GM12878 (cell line): ENCODE measurements around the gene CFAP97. TPM values are rescaled to one million over a fixed set of nuclear protein-coding genes. Genes with fewer than 3 reads are reported as not detected.

ENCODE experiments used
- ATF2 ChIP-seq: IDR thresholded peaks from 2 replicates; pipeline ENCODE4 v1.6.1; 2012; ENCODE audit warnings: low read length, inconsistent platforms
- CHD1 ChIP-seq: IDR thresholded peaks from 2 replicates; pipeline ENCODE4 v1.6.1; 2012; ENCODE audit warnings: low read depth, low read length, improper control_type of control experiment
- CTCF ChIP-seq, 3 experiments: IDR thresholded peaks in 2 of 3; conservative IDR thresholded peaks in 1 of 3; 2 replicates each; pipeline ENCODE4 v1.5.1; 2011; ENCODE audit warnings: low read depth in 3 of 3, low read length in 3 of 3, mild to moderate bottlenecking in 3 of 3, control low read depth in 2 of 3, moderate library complexity in 2 of 3, inconsistent platforms in 1 of 3, mixed read lengths in 1 of 3; ENCODE audit not compliant: control insufficient read depth in 2 of 3, insufficient read depth in 1 of 3; ENCODE audit errors: extremely low read depth in 1 of 3
- CUX1 ChIP-seq: IDR thresholded peaks from 2 replicates; pipeline ENCODE4 v1.6.1; 2012; ENCODE audit warnings: improper control_type of control experiment, low read depth, low read length; ENCODE audit not compliant: insufficient replicate concordance
- HDAC2 ChIP-seq: fragments of 200-600 bp; sonication (generic); IDR thresholded peaks from 2 replicates; pipeline ENCODE4 v1.6.1; 2017
- HDAC6 ChIP-seq: fragments of 200-600 bp; sonication (generic); IDR thresholded peaks from one replicate; pipeline ENCODE4 v1.8.0; 2017; ENCODE audit warnings: antibody characterized with exemption; ENCODE audit not compliant: unreplicated experiment
- KAT2A ChIP-seq: conservative IDR thresholded peaks from 2 replicates; pipeline ENCODE4 v1.6.1; 2011; ENCODE audit warnings: low read depth, low read length; ENCODE audit not compliant: control insufficient read depth
- LARP7 ChIP-seq: fragments of 450-650 bp; IDR thresholded peaks from 2 replicates; pipeline ENCODE4 v1.6.1; 2017; ENCODE audit warnings: mild to moderate bottlenecking
- MEF2B ChIP-seq: fragments of 450-650 bp; IDR thresholded peaks from 2 replicates; pipeline ENCODE4 v1.6.1; 2018; ENCODE audit warnings: mild to moderate bottlenecking, moderate library complexity; ENCODE audit not compliant: partially characterized antibody, poor library complexity, severe bottlenecking
- MLLT1 ChIP-seq: fragments of 450-650 bp; IDR thresholded peaks from 2 replicates; pipeline ENCODE4 v1.6.1; 2016; ENCODE audit warnings: mild to moderate bottlenecking
- RCOR1 ChIP-seq: conservative IDR thresholded peaks from 2 replicates; pipeline ENCODE4 v1.6.1; 2012; ENCODE audit warnings: low read depth, low read length, improper control_type of control experiment
- RELB ChIP-seq: fragments of 450-650 bp; IDR thresholded peaks from 2 replicates; pipeline ENCODE4 v1.6.1; 2017; ENCODE audit warnings: low read depth, mild to moderate bottlenecking, moderate library complexity
- SMAD1 ChIP-seq: fragments of 450-650 bp; IDR thresholded peaks from 2 replicates; pipeline ENCODE4 v1.6.1; 2018; ENCODE audit warnings: mild to moderate bottlenecking, low read depth; ENCODE audit not compliant: partially characterized antibody
- SPI1 ChIP-seq: IDR thresholded peaks from 2 replicates; pipeline ENCODE4 v1.6.1; 2011; ENCODE audit warnings: low read depth, mild to moderate bottlenecking, low read length, moderate library complexity, borderline replicate concordance; ENCODE audit not compliant: insufficient read depth
- TAF1 ChIP-seq: IDR thresholded peaks from 2 replicates; pipeline ENCODE4 v1.6.1; 2011; ENCODE audit warnings: mild to moderate bottlenecking, low read depth, low read length, borderline replicate concordance
- YBX1 ChIP-seq: fragments of 450-650 bp; IDR thresholded peaks from 2 replicates; pipeline ENCODE4 v1.6.1; 2016; ENCODE audit warnings: antibody characterized with exemption
- ZSCAN29 ChIP-seq: fragments of 450-650 bp; IDR thresholded peaks from 2 replicates; pipeline ENCODE4 v1.6.1; 2017; ENCODE audit warnings: mild to moderate bottlenecking, moderate library complexity
- polyA plus RNA-seq, 11 experiments: library from polyadenylated mRNA; depleted of rRNA in 4 of 11; unstranded in 6 of 11; stranded (reverse) in 5 of 11; fragments of >200 nt; fragmentation: Nextera tagmentation in 4 of 11; fragmentation: Illumina TruSeq in 1 of 11; extraction: Ambion mirVana in 4 of 11; extraction: Trizol in 1 of 11; gene quantifications; 1 replicate in 1 of 11; 2 replicates in 10 of 11; pipeline versions ENCODE4 v1.2.1 to v1.2.3, GENCODE V29; 2011 to 2016; ENCODE audit warnings: inconsistent platforms in 2 of 11, missing spikeins in 2 of 11, low read depth in 1 of 11
- total RNA-seq, 4 experiments: library from RNA; depleted of rRNA in 3 of 4; stranded (reverse); fragments of >200 nt in 3 of 4; fragmentation: Illumina TruSeq in 1 of 4; extraction: Trizol in 1 of 4; gene quantifications; 2 replicates each; pipeline versions ENCODE4 v1.2.1 to v1.2.3, GENCODE V29; 2013 to 2021

Gene CFAP97
- total and polyA plus RNA-seq, 10 of the 15 experiments (the other 5 are each of a cell fraction or from before 2014, with no cell fraction given), result 26.4 to 62.7 (median 48.0) TPM

- TF ChIP-seq SPI1, result no peak; the same call in 1 of the 2 replicates
- TF ChIP-seq ZSCAN29, result no peak
- TF ChIP-seq MEF2B, result peak; percentile 71
- TF ChIP-seq KAT2A, result no peak
- TF ChIP-seq MLLT1, result no peak
- no peak for TF ChIP-seq YBX1
- no peak for TF ChIP-seq ATF2
- peak; percentile 81; the same call in 1 of the 2 replicates for TF ChIP-seq TAF1
- TF ChIP-seq CHD1, result no peak
- peak; percentile 26 for TF ChIP-seq HDAC6
- no peak for TF ChIP-seq RCOR1
- peak; percentile 52; the same call in 1 of the 2 replicates for TF ChIP-seq RELB
- no peak for TF ChIP-seq CUX1
- TF ChIP-seq CTCF (IDR thresholded peaks at IDR 0.05 in 2 of 3, conservative IDR thresholded peaks at IDR 0.05 in 1 of 3; ENCODE audit: control insufficient read depth in 2 of 3, extremely low read depth in 1 of 3, insufficient read depth in 1 of 3, low read depth in 3 of 3, low read length in 3 of 3), result peak in 2 of 3 experiments; percentile 9 to 27; a peak in 1 of 6 replicates
- TF ChIP-seq HDAC2, result no peak
- no peak for TF ChIP-seq SMAD1
- TF ChIP-seq LARP7, result peak; percentile 90
Observed at GRCh38 chr4:185209031-185209851, 5.4 kb upstream of the CFAP97 start, which contains the start of gene SNX25 (continued).
